ENCODE measurements around the gene ACSL3.

Gene ACSL3

DNA sequence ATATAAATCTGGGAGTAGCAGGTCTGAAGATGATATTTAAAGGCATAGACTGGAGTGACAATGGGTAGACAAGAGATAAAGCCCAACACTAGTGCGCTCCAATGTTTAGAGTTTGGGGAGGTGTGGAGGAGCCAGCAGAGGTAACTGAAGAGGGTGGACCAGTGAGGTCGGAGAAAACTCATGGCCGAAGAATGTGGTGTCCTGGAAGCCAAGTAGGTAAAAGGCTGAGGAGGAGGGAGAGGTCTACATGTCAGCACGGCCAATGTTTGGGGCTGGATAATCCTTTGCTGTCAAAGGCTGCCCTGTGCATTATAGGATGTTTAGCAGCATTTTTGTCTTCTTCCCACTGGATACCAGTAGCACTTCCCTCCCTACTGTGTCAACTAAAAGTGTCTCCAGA lies 112.4 kb downstream of the ACSL3 start:
- peaks cover 0 to 7% (median 0%) of the 10 kb centered on the region in 10 experiments; a peak in 5 of 20 replicates for H3K4me1 ChIP-seq
- H3K4me3 ChIP-seq: no peak overlapping the region
- no peaks in the 10 kb centered on the region for H4K20me1 ChIP-seq
- no peak for TF ChIP-seq Cebpa-rat (IDR thresholded peaks at IDR 0.05)
- H3K36me3 ChIP-seq: no peaks in the 10 kb centered on the region
- H3K9me3 ChIP-seq (replicated peaks in 1 of 11): no peaks in the 10 kb centered on the region
- no peak overlapping the region for H3K4me2 ChIP-seq
- H3K27me3 ChIP-seq: no peaks in the 10 kb centered on the region
- H3K9ac ChIP-seq: no peak overlapping the region
- no peak overlapping the region for H3K27ac ChIP-seq

DNA sequence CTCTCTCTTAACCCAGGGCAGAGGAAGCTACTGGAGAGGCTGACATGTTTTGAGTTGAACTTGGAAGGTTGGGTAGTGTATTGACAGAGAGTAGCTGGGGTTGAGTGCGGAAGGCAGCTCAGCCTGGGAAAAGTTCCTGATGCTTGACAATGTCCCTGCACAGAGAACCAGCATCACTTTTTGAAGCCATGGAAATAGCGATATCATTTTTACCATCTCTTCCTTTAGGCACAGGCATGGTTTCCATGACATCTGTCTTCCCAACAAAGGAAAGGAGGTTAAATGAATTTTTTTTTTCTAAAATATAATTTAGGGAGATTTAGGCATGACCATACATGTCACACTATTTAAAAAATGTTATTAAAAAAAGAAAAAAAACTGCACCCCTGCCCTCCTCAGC lies 112.9 kb downstream of the ACSL3 start:
- Histone ChIP-seq H3K4me3 (no peak overlapping the region), H3K27ac (no peak overlapping the region), H3K27me3 (no peaks in the 10 kb centered on the region), H3K9me3 (replicated peaks in 1 of 11) (no peaks in the 10 kb centered on the region), H3K4me2 (no peak overlapping the region), H4K20me1 (no peaks in the 10 kb centered on the region), H3K4me1 (peaks cover 0 to 7% (median 0%) of the 10 kb centered on the region in 10 experiments; a peak in 5 of 20 replicates), H3K9ac (no peak overlapping the region), H3K36me3 (no peaks in the 10 kb centered on the region)
- no peak for TF ChIP-seq Cebpa-rat (IDR thresholded peaks at IDR 0.05)

DNA sequence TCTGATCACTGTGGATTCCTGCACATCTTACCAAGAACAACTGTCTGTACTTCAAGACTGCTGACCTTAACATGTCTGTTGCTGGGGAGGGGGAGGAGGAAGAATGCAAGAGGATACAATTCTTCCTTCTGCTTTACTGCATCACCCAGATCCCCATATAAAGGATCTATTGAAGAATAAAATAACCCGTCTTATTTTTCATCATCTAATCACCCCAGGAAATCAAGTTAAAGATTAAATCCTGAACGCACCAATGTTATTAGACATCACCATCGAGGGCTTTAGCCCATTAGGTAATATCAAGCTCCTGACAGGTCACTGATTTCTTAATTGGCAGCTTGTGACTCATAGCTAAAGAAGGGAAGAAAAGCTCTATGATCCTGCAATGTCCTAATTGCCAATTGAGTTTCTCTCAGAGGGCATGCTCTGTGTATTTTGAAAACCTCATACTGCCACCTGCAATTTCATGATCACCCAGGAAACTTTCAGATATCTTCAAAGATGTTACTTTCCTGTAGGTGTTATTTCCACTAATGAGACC lies 115.8 kb downstream of the ACSL3 start:
- H3K27me3 ChIP-seq: no peaks in the 10 kb centered on the region
- peaks cover 0 to 12% (median 2%) of the 10 kb centered on the region in 10 experiments; a peak in 10 of 20 replicates for H3K4me1 ChIP-seq
- no peak overlapping the region for H3K27ac ChIP-seq
- H3K36me3 ChIP-seq: no peaks in the 10 kb centered on the region
- H3K9me3 ChIP-seq (replicated peaks in 1 of 11): no peaks in the 10 kb centered on the region
- no peak overlapping the region for H3K4me3 ChIP-seq
- H3K9ac ChIP-seq: no peak overlapping the region
- TF ChIP-seq Cebpa-rat (IDR thresholded peaks at IDR 0.05): no peak
- no peaks in the 10 kb centered on the region for H4K20me1 ChIP-seq
- no peak overlapping the region; a peak in 1 of 22 replicates for H3K4me2 ChIP-seq

DNA sequence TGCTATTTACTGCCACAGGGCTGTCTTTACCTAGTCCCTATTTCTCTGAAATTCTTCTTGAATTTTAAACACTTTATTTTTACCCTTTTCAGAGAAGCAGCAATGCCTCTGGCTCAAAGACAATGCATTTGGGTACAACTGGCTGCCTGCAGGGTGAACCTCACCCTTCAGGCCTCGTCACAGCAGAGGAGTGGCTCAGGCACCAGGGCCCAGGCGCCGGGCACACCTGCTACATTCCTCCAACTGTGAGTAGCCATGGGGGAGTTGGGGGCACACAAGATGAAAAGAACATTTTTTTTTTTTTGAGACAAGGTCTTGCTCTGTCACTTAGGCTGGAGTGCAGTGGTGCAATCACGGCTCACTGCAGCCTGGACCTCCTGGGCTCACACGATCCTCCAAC lies 116.3 kb downstream of the ACSL3 start:
- H4K20me1 ChIP-seq: no peaks in the 10 kb centered on the region
- H3K36me3 ChIP-seq: no peaks in the 10 kb centered on the region
- TF ChIP-seq Cebpa-rat (IDR thresholded peaks at IDR 0.05): no peak
- peaks cover 3 to 16% (median 7%) of the 10 kb centered on the region in 10 experiments for H3K4me1 ChIP-seq
- H3K9ac ChIP-seq: no peak overlapping the region
- H3K27me3 ChIP-seq: no peaks in the 10 kb centered on the region
- no peak overlapping the region for H3K27ac ChIP-seq
- H3K4me2 ChIP-seq: no peak overlapping the region
- H3K9me3 ChIP-seq (replicated peaks in 1 of 11): no peaks in the 10 kb centered on the region
- no peak overlapping the region for H3K4me3 ChIP-seq

DNA sequence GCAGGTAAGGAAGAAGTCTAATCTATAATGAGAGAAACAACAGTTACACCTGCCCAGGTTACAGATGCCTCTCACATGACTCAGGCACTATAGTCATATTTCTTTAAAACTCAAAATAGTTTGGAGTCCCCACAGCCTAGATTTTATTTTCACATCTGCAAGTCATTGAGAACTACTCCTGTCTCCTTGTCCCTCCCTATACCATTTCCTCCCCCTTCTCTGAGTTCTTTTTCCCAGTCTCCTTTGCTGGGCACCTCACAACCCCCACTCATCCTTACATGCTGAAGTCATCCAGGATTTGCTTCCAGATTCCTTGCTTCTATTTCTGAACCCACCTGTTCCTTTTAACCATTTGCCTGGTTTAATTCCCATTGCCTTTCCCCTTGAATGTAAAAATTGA lies 118.0 kb downstream of the ACSL3 start:
- Histone ChIP-seq H3K27me3 (peaks cover 0 to 10% (median 2%) of the 10 kb centered on the region in 11 experiments; a peak in 5 of 22 replicates), H3K4me3 (no peak overlapping the region), H3K4me1 (peaks cover 13 to 26% (median 16%) of the 10 kb centered on the region in 10 experiments), H3K9me3 (replicated peaks in 1 of 11) (peaks cover 0 to 6% (median 2%) of the 10 kb centered on the region in 11 experiments; a peak in 9 of 22 replicates), H3K9ac (no peak overlapping the region), H4K20me1 (no peaks in the 10 kb centered on the region), H3K4me2 (no peak overlapping the region), H3K27ac (no peak overlapping the region), H3K36me3 (no peaks in the 10 kb centered on the region)
- TF ChIP-seq Cebpa-rat (IDR thresholded peaks at IDR 0.05): no peak

DNA sequence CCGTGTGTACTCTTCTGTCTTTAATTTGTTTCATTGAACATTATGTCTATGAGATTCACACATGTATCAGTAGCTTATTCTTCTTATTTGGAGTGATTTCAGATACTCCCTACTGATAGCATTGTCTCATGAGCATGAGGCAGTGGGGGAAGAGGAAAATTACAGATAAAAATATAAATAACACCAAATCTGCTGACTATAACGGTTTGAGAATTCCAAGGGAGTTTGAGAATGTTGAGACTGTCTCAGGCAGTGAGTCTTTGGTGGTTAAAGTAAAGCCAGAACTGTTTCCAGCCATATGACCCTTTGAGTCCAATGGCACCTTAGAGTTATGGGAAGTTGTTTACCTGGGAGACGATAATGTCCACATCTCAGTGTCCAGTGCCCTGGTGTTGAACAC lies 118.6 kb downstream of the ACSL3 start:
- no peak overlapping the region for H3K4me2 ChIP-seq
- no peak overlapping the region for H3K27ac ChIP-seq
- no peak overlapping the region for H3K4me3 ChIP-seq
- H3K36me3 ChIP-seq: no peaks in the 10 kb centered on the region
- H4K20me1 ChIP-seq: no peaks in the 10 kb centered on the region
- peaks cover 0 to 14% (median 6%) of the 10 kb centered on the region in 11 experiments; a peak in 6 of 22 replicates for H3K27me3 ChIP-seq
- peaks cover under 1 to 12% (median 8%) of the 10 kb centered on the region in 11 experiments; a peak in 12 of 22 replicates for H3K9me3 ChIP-seq (replicated peaks in 1 of 11)
- TF ChIP-seq Cebpa-rat (IDR thresholded peaks at IDR 0.05): no peak
- peaks cover 13 to 26% (median 16%) of the 10 kb centered on the region in 10 experiments for H3K4me1 ChIP-seq
- H3K9ac ChIP-seq: no peak overlapping the region

DNA sequence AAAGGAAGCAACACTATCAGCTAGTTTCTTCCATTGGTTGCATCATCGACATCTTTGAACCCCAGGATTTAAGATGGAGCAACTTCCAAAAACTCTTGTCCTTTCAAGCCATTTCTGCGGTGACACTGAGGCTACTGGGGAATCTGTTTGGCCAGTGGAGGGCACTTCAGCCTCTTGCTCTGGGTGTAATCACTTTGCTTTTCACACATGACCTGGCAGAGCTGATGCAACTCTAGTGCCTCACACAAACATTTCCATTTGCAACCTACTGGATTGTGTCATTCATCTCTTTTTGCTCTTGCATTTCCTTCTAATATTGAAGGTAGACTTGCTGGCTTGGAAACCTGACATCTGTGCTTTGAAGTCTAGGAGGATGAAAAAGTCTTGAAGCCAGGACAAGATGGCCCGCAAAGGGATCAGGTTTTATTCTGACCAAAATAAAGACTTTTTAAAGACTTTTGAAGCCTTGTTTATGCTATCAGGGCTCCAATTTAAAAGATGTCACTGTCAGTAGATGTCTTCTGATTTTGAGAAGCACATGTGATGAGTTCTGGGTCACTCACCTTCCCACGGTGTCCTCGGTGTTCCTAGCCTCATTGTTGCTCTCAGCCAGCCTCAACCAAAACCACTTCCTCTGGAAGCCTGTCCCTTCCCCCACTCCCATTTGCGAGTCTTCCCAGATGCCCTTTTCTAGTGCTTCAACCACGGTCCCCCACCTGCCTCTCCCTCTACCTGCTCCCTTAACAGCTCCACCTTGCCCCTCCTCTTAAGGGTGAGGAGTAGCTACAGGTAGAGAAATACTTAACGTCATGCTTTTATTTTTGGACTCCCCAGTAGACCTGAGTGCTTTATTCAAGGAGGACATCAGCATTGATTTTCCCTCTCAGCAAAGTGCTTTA lies 121.4 kb downstream of the ACSL3 start:
- Histone ChIP-seq H4K20me1 (no peaks in the 10 kb centered on the region), H3K36me3 (no peaks in the 10 kb centered on the region), H3K27ac (peak overlapping the region in 9 of 11 experiments; percentile 28 to 70 (median 56); a peak in 15 of 22 replicates), H3K4me1 (peaks cover 13 to 21% (median 19%) of the 10 kb centered on the region in 10 experiments), H3K4me3 (peak overlapping the region in 3 of 10 experiments; percentile 19 to 21 (median 20); a peak in 2 of 20 replicates), H3K9ac (no peak overlapping the region; a peak in 2 of 22 replicates), H3K27me3 (peaks cover 0 to 42% (median 23%) of the 10 kb centered on the region in 11 experiments; a peak in 17 of 22 replicates), H3K9me3 (replicated peaks in 1 of 11) (peaks cover 22 to 38% (median 32%) of the 10 kb centered on the region in 11 experiments), H3K4me2 (peak overlapping the region; percentile 49 to 87 (median 77))
- peak in 9 of 11 experiments; percentile 38 to 89 (median 85); a peak in 17 of 22 replicates for TF ChIP-seq Cebpa-rat (IDR thresholded peaks at IDR 0.05)

DNA sequence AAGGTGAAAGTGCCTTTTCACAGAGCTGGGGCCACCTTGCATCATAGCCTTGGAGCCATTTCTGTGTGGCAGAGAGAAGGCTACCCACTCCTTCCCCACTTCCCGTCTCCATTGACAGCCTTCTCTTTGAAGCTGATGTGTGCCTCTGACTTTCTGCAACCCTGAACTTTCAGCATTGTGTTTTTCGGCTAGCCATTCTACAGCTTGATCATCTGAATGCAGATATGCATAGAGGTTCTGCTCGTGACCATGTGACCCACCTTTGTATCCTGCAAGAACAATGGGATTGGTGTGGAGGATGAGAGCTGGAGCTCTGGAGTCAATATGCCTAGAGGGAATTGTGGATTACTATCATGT lies 122.1 kb downstream of the ACSL3 start:
- Histone ChIP-seq H3K9ac (no peak overlapping the region; a peak in 1 of 22 replicates), H3K27me3 (peaks cover 0 to 48% (median 29%) of the 10 kb centered on the region in 11 experiments; a peak in 17 of 22 replicates), H3K36me3 (no peaks in the 10 kb centered on the region), H3K4me3 (peak overlapping the region in 1 of 10 experiments; percentile 21; a peak in 1 of 20 replicates), H3K4me2 (peak overlapping the region; percentile 49 to 87 (median 77)), H4K20me1 (no peaks in the 10 kb centered on the region), H3K4me1 (peaks cover 13 to 21% (median 19%) of the 10 kb centered on the region in 10 experiments), H3K27ac (peak overlapping the region in 8 of 11 experiments; percentile 47 to 70 (median 60); a peak in 15 of 22 replicates), H3K9me3 (replicated peaks in 1 of 11) (peaks cover 28 to 44% (median 39%) of the 10 kb centered on the region in 11 experiments)
- no peak for TF ChIP-seq Cebpa-rat (IDR thresholded peaks at IDR 0.05)

DNA sequence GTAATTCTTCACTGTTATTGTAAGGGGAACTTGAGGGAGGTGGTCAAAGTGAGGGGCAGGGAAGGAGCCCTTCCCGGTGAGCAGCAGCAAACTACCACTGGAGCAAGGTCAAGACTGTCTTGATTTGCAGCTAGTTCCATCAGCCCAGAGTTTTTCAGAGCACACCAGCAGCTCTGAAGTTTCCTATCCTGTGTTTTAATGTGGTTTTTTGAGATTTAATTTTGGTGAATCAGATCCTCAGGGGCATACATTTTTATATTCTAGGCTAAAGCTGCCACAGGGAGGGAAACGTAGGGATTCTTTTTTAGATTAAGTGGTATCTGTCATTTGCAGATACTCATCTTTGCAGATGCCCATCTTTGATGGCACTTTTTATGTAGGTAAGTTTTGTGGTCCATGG lies 124.1 kb downstream of the ACSL3 start:
- peaks cover 13 to 35% (median 27%) of the 10 kb centered on the region in 10 experiments for H3K4me1 ChIP-seq
- H3K4me3 ChIP-seq: no peak overlapping the region
- no peaks in the 10 kb centered on the region for H3K36me3 ChIP-seq
- H3K9ac ChIP-seq: no peak overlapping the region
- H3K9me3 ChIP-seq (replicated peaks in 1 of 11): peaks cover 35 to 62% (median 50%) of the 10 kb centered on the region in 11 experiments
- no peaks in the 10 kb centered on the region for H4K20me1 ChIP-seq
- TF ChIP-seq Cebpa-rat (IDR thresholded peaks at IDR 0.05): no peak
- no peak overlapping the region for H3K27ac ChIP-seq
- peak overlapping the region in 3 of 11 experiments; percentile 1 to 12 (median 10); a peak in 2 of 22 replicates for H3K4me2 ChIP-seq
- peaks cover 0 to 62% (median 47%) of the 10 kb centered on the region in 11 experiments; a peak in 17 of 22 replicates for H3K27me3 ChIP-seq

Data from BLaER1 treated with 17β-estradiol and CSF1 and Interleukin-3, amounts not matched to agents 10 nM and 100 nM (cell line).